DMS79 (cell line): Measurements from ENCODE around the gene TLCD4.
A peak's percentile ranks its signal among the peaks of the same experiment; 100 is the strongest.
"Not testable (repeated sequence)": the region's sequence is repeated elsewhere in the genome, so short reads cannot be mapped to it uniquely, and the experiment has no call there.

Experiments
- DNase-seq: peaks from one replicate; lab custom pipeline; 2025; lab: John Stamatoyannopoulos, UW

TLCD4 gene, protein sequence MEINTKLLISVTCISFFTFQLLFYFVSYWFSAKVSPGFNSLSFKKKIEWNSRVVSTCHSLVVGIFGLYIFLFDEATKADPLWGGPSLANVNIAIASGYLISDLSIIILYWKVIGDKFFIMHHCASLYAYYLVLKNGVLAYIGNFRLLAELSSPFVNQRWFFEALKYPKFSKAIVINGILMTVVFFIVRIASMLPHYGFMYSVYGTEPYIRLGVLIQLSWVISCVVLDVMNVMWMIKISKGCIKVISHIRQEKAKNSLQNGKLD

DNA sequence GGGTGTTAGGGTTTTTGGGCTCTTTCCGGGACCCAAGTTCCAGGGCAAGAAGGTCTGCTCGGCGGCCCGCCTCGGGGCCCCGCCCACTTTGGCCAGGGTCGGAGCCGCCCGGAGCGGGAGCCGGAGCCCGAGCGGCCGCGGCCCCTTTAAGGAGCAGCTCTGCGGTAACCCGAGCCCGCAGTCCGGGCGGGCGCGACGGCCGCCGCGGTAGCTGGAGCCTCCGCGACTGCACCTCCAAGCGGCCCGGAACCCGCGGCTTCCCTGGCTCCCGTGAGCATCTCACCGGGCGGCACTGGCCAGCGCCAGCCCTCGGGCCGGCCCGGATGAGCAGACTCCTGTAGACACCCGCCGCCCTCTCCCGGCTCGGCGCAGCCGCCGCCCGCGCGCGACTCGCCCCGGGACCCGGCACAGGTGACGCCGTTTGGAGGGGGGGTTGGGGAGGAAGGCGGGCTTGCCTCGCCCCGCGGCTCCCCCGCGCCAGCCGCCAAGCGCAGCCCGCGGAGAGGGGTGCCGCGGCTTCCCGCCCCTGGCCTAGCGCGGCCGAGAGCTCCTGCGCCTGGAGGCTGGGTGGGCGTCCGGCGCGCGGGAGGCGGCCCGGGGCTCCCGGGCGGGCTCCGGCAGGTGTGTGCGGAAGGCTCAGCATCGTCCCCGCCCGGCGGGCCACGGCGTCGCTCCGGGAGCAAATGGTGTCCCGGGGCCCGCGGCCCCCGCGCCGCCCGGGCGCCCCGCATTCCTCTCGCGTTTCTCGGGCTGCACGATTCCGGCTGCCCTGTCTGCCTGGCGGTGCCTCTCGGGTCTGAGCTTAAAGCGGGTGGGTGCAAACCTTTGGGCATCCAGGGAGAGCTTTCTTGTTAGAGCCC lies at the start of gene TLCD4:
Gene TLCD4, plus strand, starts transcription at position 149 of the 860 bp plus-strand sequence. CDS start 26,547 bp downstream, outside the sequence.
- DNase-seq: peak; percentile 48

DNA sequence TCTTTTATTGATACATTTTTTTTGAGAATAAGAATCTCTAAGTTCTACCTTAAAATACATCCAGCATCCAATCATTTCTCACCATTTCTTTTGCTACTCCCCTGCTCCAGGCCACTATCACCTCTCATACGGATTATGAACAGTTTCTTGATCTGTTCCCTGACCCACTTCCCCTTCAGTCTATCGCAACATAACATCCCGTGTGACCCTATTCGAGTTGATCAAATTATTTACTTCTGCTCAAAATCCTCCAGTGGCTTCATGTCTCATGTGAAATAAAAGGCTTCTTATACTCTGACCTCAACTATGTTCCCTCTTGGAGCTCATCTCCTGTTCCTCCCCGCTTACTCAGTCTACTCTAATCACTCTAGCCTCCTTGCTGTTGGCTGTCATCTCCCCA lies 49.6 kb upstream of the TLCD4 start:
- no peak for DNase-seq

- no peak for DNase-seq
Observed at GRCh38 chr1:95068956-95069709, 48.0 kb upstream of the TLCD4 start.

- no peak for DNase-seq
Observed at GRCh38 chr1:95069710-95070093, 47.5 kb upstream of the TLCD4 start.

- DNase-seq: no peak
Observed at GRCh38 chr1:95071539-95071938, 45.6 kb upstream of the TLCD4 start.

DNA sequence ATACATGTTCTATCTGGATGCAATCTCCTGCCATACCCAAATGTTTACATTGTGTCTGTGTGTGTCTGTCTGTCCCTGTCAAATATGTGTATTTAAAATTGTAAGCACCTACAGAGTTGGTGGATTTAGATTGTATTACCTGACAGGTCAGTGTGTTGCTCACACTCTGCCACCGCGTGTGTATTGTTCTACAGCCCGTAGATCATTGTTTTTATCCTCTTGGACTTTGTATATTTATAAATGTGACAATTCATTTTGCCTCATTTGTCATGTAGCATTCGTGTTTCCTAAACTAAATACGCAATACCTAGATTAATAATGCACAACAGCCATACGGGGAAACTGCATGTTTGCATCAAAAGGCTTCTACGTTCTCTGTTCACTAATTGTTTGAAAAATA lies 45.0 kb upstream of the TLCD4 start:
- no peak for DNase-seq

GRCh38 chr1:95072532-95073419 lies 44.4 kb upstream of the TLCD4 start, which contains the start of gene ALG14:
Gene ALG14, minus strand, starts transcription at chr1:95072951. Its CDS starts 53 bp downstream, at chr1:95072898.
- DNase-seq: peak; percentile 90

GRCh38 chr1:95073446-95073845 lies 43.7 kb upstream of the TLCD4 start:
- no peak for DNase-seq

DNA sequence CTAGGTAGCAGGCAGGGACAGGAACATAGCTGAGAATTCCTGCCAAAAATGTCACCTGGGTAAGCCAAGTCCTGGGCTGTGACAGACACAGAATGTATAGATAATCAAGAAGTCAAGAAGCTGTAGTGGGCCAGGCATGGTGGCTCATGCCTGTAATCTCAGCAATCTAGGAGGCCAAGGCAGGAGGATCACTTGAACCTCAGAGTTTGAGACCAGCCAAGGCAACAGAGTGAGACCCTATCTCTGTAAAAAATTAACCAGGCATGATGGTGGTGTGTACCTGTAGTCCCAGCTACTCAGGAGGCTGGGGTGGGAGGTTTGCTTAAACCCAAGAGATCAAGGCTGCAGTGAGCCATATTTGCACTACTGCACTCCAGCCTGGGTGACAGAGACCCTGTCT lies 41.1 kb upstream of the TLCD4 start:
- DNase-seq: no peak

GRCh38 chr1:95080446-95080845 lies 36.7 kb upstream of the TLCD4 start:
- no peak for DNase-seq

GRCh38 chr1:95080879-95081278 lies 36.3 kb upstream of the TLCD4 start:
- no peak for DNase-seq

- no peak for DNase-seq
Observed at GRCh38 chr1:95084317-95085176, 32.6 kb upstream of the TLCD4 start.

GRCh38 chr1:95085376-95085775 lies 31.8 kb upstream of the TLCD4 start:
- no peak for DNase-seq

DNA sequence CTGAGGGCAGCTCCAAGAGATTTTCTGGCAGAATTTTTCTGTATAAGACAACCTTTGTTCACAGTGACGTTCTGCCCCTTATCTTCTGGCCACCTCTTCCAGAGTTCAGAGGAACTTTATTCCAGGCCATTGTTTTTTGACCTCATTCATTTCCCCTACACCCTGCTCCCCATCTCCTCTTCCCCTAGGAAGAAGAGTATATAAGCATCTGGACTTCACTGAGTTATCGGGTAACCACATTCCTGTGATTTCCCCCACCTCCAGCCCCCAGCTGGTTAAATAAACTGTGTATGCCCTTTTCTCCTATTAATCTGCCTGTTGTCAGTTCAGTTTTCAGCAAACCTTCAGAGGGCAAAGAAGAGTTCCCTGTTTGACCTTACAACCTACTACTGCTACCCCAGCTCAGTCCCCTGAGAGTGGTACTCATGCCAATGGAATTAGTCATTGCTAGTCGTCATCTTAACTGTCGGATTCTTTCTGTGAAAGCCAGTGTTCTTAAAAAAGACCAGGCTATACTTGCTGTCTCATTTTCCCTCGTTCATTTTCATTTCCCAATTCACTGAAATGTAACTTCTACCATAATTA lies 30.1 kb upstream of the TLCD4 start:
- no peak for DNase-seq

DNA sequence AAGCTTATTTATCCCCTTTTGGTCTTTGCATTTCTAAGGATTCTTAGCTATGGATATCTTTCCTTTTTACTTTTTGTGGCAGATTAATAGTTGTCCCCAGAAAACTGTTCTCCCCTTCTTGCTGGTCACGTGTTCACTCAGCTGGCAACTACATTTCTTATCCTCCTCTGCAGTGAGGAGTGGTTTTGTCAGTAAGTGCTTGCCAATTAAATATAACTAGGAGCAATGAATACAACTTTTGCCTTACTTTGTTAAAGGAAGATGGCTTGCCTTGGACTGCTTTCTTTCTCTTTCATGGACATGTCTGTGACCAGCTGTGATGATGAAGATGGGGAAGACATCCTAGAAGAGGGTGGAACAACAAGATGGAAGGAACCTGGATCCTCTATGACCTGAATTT lies 28.9 kb upstream of the TLCD4 start:
- no peak for DNase-seq

- DNase-seq: no peak
Observed at GRCh38 chr1:95089650-95090287, 27.4 kb upstream of the TLCD4 start.

GRCh38 chr1:95091290-95091689 lies 25.9 kb upstream of the TLCD4 start:
- DNase-seq: not testable (repeated sequence)

DNA sequence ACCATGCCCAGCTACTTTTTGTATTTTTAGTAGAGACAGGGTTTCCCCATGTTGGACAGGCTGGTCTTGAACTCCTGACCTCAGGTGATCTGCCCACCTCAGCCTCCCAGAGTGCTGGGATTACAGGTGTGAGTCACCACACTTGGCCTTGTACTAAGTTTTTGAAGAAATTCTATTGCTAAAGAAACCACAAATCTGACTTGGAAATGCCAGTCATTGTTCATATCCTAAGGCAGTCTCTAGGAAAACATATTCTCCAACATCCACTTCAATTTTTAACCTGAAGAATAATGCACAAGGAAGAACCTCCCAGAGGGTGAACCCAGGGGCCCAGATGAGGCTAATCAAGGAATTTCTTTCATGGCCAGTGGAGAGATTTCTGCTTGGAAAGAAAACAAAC lies 24.3 kb upstream of the TLCD4 start:
- DNase-seq: not testable (repeated sequence)

DNA sequence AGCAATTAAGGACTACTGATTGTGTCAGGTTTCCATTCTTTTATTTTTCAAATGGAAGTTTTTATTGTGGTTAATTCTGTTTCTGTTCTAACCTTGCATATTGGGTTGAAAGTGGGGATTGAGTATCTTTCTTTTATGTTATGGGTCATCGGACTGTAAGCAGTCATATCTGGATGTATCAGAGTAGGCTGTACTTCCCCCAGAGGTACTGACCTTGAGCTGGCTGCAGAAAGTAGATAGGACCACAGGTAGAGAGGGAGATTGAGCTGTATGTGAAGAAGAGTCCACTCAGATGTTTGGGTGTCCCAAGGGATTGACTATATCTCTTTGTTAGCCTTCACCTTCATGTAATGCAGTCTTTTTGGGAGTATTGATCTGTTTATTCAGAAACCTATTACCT lies 23.9 kb upstream of the TLCD4 start:
- no peak for DNase-seq

DNA sequence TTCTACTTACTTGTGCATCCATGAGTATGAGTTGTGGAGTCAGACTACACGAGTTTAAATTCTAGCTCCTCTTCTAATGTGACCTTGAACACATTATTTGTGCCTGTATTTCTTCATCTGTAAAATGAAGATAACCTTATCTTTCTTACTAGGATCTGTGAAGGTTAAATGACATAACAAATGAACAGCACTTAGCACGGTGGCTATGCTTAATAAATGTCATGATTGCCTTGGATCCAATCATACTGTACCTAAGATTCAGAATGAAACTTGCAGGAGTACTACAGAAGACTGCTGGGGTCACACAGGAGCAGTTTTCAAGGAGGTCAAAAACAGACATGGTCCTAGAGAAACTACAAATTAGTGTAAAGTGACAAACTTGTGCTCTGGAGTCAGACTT lies 22.2 kb upstream of the TLCD4 start:
- no peak for DNase-seq
